Medulla oblongata (tissue), 1 donor: ENCODE measurements around the gene CNMD.

Experiments used
- DNase-seq: peaks from one replicate; pipeline ENCODE4 v3.0.0-alpha.2; 2015; ENCODE audit errors: extremely low spot score

CNMD gene

DNA sequence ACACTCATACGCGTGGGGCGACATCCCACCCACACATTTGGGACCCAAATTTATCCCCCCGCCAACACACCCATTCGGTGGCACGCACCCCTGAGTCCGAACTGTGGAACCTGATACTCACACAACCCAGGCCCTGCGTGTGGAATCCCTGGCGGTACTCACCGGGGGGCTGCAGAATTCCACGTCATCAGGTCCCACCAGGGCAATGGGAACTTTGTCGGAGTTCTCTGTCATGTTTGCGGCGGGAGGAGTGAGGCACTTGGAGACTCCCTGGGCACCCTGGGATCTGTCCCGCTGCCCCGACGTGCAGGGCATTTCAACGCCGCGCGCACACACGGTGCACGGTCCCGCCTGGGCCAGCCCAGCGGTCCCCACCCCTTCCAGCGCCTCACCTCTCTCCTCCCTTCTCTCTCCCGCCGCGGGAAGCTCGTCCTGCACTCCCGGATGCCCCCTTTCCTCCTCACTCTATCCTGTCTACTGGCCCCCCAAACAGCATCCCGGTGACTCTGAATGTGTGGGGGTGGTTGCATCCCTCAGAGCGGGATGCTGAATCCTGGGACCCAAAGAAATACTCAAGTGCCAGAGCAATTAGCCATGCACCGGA lies at the start of gene CNMD:
CNMD (minus strand) TSS at position 353 of the 604 bp plus-strand sequence; CDS start at position 234, 119 bp downstream.
- no peak for DNase-seq

- DNase-seq, result no peak
Observed at GRCh38 chr13:52788011-52788410, 48.4 kb upstream of the CNMD start.

DNA sequence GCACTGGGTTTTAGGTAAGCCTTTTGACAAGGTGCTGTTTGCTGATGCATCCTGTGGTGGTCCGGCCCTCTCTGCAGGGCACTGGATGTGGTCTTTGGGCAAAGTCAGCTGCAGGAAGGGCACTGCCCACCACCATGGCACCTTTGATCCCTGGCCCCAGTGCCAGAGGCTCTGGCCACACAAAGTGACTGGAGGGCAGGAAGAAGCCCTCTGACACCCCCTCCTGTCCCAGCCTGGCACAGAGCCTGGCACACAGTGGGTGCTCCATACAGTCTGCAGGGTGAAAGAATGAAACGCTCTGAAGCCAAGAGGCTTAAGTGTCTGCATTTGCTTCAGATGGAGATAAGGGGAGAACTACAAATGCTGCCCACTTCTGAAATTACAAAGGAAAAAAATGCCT lies 47.6 kb upstream of the CNMD start:
- DNase-seq, result no peak

DNA sequence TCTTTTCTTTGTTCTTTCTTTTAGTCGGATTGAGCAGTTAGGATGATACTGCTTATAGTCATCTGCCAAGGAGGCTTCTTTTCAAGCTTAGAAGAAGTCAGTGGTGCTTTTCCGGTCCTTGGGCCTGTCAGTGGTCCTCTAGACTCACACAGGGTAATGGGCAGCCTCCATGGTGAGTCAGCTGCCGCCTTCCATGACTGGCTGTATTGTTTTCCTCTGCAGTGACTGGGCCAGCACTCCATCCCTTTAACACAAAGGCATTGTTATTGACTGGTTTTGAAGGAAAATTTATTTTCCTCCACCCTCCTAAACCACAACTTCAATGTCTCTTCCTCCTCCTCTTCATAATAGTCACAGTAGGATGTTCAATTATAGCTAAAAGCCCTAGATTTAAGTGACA lies 47.1 kb upstream of the CNMD start:
- DNase-seq, result peak; percentile 90

DNA sequence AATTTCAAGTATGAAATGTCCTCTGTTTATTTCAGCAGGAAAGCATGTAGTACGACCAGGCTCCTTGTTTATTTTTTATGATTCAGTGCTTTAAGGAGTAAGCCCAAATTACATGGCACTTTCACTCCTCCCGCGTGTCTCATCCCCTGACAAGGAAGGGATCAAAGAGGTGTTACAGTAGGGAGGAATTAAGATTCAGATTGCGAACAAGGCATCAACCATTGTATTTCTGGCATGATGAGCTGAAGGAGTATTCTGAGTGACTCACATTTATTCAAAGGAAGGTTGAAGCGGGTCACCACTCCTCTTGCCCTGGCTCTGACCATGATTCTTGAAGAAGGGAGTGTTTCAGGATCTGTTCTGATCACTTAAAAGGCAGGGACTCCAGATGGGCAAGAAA lies 46.1 kb upstream of the CNMD start:
- peak; percentile 16 for DNase-seq

DNA sequence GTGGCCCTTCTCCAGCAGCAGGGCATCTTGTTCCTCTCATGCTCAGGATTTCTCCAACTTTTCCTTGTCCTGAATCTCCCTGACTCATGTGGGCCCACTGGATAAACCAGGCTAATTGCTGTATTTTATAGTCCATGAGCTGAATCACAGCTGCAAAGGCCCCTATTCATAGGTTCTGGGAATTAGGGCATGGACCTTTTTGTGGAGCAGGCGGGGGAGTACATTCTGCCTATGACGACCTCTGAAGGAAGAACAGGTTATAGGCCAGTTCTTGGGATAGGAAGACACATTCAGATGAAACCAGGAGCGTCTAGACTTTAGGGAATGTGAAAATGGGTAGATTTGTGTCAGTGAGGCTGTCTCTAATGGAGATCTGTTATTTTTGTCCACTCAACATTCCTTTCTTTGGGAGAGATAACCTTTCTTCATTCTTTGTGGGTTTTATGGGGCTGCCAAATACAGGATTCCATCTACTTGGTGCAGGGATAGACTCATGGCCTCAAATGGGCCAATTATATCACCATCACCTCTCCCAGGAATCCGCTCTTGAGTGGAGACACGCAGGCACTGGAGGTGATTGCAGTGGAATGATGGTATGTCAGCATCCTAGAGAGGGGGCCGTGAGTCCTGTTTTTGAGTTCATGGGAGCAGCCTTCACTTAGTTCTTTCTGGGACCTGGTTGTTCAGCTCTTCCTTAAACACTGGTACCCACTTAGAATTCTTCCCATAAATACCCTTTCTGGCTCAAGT lies 45.1 kb upstream of the CNMD start:
- no peak for DNase-seq

DNA sequence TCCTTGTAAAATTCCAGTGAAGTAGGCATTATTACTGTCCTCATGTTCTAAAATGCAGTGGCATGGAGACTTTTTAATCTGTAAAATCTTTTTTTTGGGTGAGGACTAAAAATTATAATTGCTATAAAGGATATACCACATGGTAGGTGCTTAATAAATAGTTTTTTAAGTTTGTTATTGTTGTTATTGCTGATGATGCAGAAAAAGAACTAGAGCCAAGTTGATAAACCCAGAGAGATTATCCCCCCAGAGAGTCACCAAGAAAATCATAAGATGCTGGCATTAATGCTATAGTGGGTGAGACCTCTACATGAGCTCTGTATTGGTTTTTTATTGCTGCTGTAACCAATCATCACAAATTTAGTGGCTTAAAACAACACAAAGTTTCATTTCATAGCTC lies 44.3 kb upstream of the CNMD start:
- DNase-seq, result no peak

DNA sequence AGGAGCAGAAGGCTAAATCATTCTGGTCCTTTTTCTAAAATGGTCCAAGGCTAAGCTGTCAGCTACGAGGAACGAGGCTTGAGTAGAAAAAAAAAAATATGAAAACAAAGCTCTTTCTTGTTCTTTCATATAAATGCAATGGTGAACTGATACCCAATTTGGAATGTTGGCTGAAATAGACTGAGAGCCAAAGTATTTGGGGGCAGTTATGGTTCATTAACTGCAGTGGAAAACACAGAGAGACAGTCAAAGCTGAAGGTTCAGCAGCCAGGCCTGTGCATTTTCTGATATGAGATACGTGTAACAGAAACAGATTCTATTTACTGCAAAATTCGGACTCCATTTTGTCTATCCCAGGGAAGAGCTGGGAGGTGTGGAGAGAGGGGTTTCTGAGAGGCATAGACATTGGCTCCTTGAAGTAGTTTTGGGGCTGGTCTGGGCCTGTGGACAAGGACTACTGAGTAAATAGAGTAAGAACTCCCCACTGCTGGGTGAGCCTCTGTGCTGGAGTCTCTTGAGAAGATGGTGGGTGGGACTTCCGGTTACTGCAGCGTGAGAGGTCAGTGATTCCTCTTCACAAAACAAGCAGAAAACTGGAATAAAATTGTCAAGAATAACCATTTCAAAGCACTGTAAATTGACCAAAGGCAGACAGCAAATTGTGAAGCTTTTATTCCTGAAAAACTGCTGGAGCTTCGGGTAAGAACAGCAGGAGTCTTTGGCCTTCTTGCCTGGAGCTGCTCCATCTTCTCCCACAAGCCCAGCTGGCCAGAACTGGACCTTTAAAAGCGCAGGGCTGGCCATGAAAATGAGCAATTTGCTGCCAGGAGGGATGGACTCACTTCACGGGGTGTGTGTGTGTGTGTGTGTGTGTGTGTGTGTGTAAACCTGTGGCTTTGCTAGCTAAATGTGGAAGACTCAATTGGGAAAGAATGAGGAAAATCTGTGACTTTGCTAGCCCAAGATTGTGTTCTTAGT lies 43.1 kb upstream of the CNMD start:
- peak; percentile 40 for DNase-seq

DNA sequence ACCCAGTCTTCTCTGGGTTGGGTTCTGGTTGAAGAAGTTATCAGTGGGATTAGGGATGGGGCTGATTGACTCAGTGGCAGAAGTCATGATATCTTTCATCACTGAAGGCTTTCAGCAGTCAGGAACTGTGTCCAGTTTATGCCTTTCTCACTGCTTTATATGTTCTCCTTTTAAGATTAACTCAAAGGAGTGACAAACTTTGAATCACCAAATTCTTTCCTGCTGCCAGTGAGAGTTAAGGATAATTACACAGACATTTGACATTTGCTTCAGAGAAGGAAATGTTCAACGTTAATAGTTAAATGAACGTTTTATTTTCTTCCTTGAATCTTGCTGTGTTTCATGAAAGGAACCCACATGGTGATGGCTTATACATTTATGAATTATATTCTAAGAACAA lies 41.0 kb upstream of the CNMD start:
- DNase-seq, result no peak

GRCh38 chr13:52780092-52780491 lies 40.5 kb upstream of the CNMD start:
- DNase-seq, result no peak

- DNase-seq, result peak; percentile 60
Observed at GRCh38 chr13:52779103-52779502, 39.5 kb upstream of the CNMD start.

- DNase-seq, result no peak
Observed at GRCh38 chr13:52776726-52777125, 37.1 kb upstream of the CNMD start.

GRCh38 chr13:52775511-52775910 lies 35.9 kb upstream of the CNMD start:
- DNase-seq, result no peak

DNA sequence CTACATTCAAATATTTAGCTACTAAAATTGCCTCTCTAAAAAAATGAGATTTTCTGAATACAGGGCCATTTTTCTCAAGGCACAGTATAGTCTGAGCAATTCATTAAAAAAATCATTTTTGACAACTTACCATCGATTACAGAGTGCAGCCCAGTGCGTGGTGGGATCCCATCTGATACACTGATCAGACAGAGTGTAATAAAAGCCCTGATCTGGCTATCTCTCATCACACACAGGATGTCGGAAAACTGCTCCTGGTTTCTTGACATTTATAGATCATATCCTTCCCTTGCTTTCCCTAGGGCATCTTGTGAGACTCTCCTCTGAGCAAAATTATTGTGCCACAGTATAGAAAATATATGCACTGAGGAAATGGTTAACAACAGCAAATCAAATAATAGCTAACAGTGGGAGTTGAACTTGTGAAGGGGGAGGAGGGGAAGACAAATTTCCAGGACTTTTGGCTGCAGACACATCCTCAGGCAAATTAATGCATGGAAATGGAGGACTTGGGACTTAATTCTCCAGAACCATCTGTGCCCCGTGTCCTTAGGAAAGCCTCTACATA lies 28.4 kb upstream of the CNMD start:
- no peak for DNase-seq

- no peak for DNase-seq
Observed at GRCh38 chr13:52765611-52766390, 26.2 kb upstream of the CNMD start.

GRCh38 chr13:52760077-52760476 lies 20.5 kb upstream of the CNMD start:
- DNase-seq, result no peak

- no peak for DNase-seq
Observed at GRCh38 chr13:52758114-52758513, 18.5 kb upstream of the CNMD start.

- no peak for DNase-seq
Observed at GRCh38 chr13:52751196-52751595, 11.6 kb upstream of the CNMD start.

GRCh38 chr13:52750713-52751112 lies 11.1 kb upstream of the CNMD start:
- DNase-seq, result no peak

DNA sequence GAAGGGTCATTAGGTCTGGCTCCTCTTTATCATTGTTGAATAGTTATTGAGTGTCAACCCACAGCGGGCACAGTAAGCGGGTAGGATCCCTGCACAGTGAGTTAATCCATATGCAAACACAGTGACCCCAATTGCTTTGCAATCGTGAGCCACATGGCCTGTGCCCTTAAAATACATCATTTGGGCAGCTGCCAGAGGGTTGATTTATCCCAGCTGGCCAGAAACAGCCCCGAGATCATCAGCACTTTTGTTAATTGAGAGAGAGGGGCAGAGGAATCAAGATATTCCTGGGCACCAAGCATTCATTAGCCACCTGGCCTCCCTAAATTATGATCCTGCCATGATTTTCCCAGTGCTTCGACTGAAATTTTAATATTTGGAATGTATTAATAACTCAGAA lies 9.8 kb upstream of the CNMD start:
- no peak for DNase-seq

- DNase-seq, result no peak
Observed at GRCh38 chr13:52746141-52746540, 6.5 kb upstream of the CNMD start.
